ENCODE data around the gene ZNF28.
"Not testable (repeated sequence)": the region's sequence is repeated elsewhere in the genome, so short reads cannot be mapped to it uniquely, and the experiment has no call there.

ZNF28 gene

DNA sequence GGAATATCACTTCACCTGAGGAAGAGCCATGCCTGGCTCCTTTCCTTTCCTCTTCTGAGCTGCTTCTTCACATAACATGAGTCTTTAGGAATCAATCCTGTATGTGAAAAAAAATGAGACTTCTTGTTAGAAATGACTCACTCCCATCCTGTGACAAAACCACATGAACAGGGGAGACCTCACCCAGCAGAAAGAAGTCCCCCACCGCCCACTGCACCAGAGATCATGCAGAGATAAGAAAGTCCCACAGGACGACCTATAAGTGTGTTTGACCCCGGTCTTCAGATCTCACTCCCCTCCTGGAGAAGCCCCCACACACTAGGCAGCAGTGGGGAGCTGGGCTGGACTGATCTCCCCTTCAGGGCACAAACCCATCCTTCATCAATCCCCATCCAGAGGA lies 42.6 kb downstream of the ZNF28 start:
- no peak for DNase-seq (ENCODE audit: low spot score)

DNA sequence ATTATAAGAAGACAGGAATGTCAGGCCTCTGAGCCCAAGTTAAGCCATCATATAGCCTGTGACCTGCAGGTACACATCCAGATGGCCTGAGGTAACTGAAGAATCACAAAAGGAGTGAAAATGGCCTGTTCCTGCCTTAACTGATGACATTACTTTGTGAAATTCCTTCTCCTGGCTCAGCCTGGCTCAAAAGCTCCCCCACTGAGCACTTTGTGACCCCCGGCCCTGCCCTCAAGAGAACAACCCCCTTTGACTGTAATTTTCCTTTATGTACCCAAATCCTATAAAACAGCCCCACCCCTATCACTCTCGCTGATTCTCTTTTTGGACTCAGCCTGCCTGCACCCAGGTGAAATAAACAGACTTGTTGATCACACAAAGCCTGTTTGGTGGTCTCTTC lies 65.0 kb downstream of the ZNF28 start:
- not testable (repeated sequence) for DNase-seq (ENCODE audit: low spot score)

DNA sequence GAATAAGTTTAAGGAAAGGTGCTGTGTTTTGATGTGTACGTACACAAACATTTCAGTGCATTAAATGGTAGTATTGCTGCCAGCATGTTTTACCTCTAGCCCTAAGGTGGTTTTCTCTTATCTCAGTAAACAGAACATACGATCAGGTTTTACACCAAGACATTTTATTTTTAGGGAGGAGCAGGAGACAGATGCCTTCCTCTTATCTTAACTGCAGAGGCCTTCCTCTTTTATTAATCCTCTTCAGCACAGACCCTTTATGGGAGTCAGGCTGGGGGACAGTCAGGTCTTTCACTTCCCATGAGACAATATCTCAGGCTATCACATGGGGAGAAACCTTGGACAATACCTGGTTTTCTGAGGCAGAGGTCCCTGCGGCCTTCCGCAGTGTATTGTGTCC lies 71.7 kb downstream of the ZNF28 start:
- no peak for DNase-seq (ENCODE audit: low spot score)

DNA sequence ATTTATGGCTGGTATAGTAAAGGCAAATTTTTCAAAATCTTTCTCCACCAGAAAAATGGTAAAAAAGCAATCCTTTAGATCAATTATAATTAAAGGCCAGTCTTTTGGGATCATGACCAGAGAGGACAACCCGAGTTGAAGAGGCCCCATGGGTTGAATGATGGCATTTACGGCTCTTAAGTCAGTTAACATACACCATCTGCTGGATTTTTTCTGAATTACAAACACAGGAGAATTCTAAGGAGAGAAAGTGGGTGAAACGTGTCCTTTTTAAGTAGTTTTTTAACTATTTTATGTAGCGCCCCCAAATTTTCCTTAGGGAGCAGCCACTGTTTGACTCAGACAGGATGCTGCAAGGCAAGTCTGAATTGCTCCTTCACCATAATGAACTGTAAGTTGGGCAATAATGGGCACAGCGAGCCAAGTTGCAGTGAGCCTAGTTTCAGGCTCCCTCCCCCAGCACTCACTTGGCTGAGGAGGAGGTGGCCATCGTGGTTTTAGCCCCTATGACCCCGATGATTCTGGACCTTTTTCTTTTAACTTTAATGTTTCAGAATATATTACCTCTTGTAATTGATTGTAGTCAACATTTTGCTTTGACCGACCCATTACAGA lies 73.0 kb downstream of the ZNF28 start:
- DNase-seq (ENCODE audit: low spot score) = peak; percentile 77

Data from RKO (cell line).